Measurements from ENCODE around the gene SAMHD1.

DNA sequence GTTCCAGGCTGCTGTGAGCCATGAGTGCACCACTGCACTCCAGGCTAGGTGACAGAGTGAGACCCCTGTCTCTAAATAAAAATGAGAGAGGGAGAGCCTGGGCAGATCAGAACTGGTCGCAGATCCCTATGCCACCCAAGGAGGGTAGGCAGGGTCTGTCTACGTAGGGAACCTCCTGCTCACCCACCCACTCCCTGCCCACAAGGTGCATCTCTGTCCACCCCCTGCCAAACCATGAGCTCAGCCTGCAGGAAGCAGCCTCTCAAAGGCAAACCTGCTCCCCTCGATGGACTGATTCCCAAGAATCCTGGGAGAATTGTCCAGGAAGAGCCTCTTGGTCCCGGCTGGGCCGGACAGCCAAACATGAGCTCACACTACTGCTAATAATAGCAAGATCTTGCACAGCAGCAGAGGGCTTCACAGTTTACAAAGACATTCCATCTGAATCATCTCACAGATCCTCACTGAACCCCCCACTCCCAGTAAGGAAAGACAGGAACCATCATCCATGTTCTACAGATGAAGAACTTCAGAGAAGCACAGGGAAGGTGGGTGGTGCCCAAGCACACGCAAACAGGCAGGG lies 103.3 kb downstream of the SAMHD1 start:
- TF ChIP-seq, protein P1, sequence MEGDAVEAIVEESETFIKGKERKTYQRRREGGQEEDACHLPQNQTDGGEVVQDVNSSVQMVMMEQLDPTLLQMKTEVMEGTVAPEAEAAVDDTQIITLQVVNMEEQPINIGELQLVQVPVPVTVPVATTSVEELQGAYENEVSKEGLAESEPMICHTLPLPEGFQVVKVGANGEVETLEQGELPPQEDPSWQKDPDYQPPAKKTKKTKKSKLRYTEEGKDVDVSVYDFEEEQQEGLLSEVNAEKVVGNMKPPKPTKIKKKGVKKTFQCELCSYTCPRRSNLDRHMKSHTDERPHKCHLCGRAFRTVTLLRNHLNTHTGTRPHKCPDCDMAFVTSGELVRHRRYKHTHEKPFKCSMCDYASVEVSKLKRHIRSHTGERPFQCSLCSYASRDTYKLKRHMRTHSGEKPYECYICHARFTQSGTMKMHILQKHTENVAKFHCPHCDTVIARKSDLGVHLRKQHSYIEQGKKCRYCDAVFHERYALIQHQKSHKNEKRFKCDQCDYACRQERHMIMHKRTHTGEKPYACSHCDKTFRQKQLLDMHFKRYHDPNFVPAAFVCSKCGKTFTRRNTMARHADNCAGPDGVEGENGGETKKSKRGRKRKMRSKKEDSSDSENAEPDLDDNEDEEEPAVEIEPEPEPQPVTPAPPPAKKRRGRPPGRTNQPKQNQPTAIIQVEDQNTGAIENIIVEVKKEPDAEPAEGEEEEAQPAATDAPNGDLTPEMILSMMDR (IDR thresholded peaks at IDR 0.05), result no peak
- TF ChIP-seq POLR2A (IDR thresholded peaks at IDR 0.05; ENCODE audit: low read depth), result no peak

All from esophagus muscularis mucosa (tissue), 3 donors.